HCT116 (cell line): Measurements from ENCODE around the gene PTPRF.

Experiments
- EZH2 ChIP-seq: fragments of 200-600 bp; sonication (generic); IDR thresholded peaks from 2 replicates; pipeline ENCODE4 v1.6.1; 2017; ENCODE audit warnings: antibody characterized with exemption, mixed run types
- JUND ChIP-seq: IDR thresholded peaks from 2 replicates; pipeline ENCODE4 v1.6.1; 2012
- POLR2A ChIP-seq: IDR thresholded peaks from 2 replicates; pipeline ENCODE4 v1.7.0; 2011; ENCODE audit warnings: borderline replicate concordance; ENCODE audit not compliant: insufficient read depth, insufficient read length; ENCODE audit errors: extremely low read depth
- TF ChIP-seq, protein P1 (sequence below), 3 experiments: fragments of 200-600 bp in 1 of 3; sonication (generic) in 1 of 3; IDR thresholded peaks in 2 of 3; conservative IDR thresholded peaks in 1 of 3; 2 replicates each; pipeline ENCODE4 v1.5.1; 2012 to 2017; ENCODE audit warnings: low read depth in 2 of 3, low read length in 2 of 3, antibody characterized with exemption in 1 of 3, borderline replicate concordance in 1 of 3, control low read depth in 1 of 3, mild to moderate bottlenecking in 1 of 3, mixed read lengths in 1 of 3, mixed run types in 1 of 3, moderate library complexity in 1 of 3; ENCODE audit not compliant: insufficient read depth in 1 of 3

DNA sequence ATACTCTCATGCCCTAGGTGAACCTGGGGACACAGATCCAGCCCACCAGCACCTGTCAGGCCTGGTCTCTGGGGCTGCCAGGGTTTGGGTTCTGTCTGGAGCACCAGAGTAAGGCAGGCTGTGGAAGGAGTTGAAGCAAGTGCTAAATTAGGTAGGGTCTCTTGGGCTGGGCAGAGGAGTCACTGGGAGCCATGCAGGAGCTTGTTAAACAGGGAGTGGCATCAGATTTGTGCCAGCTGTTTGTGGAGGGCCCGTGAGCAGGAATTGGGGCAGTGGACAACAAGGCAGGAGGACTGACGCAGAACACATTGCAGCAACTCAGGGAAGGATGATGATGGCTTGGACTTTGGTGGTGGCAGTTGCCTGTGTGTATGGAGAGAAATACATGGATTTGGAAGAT is 56.3 kb downstream of the PTPRF start:
- TF ChIP-seq POLR2A: no peak
- TF ChIP-seq, protein P1, sequence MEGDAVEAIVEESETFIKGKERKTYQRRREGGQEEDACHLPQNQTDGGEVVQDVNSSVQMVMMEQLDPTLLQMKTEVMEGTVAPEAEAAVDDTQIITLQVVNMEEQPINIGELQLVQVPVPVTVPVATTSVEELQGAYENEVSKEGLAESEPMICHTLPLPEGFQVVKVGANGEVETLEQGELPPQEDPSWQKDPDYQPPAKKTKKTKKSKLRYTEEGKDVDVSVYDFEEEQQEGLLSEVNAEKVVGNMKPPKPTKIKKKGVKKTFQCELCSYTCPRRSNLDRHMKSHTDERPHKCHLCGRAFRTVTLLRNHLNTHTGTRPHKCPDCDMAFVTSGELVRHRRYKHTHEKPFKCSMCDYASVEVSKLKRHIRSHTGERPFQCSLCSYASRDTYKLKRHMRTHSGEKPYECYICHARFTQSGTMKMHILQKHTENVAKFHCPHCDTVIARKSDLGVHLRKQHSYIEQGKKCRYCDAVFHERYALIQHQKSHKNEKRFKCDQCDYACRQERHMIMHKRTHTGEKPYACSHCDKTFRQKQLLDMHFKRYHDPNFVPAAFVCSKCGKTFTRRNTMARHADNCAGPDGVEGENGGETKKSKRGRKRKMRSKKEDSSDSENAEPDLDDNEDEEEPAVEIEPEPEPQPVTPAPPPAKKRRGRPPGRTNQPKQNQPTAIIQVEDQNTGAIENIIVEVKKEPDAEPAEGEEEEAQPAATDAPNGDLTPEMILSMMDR (IDR thresholded peaks at IDR 0.05 in 2 of 3, conservative IDR thresholded peaks at IDR 0.05 in 1 of 3; ENCODE audit: borderline replicate concordance in 1 of 3, insufficient read depth in 1 of 3, low read depth in 2 of 3, low read length in 2 of 3): no peak
- no peak for TF ChIP-seq JUND
- TF ChIP-seq EZH2: no peak
